Naive thymus-derived CD4-positive, alpha-beta T cell (primary cell): ENCODE data around the gene DFFA. TPM values are rescaled to one million over a fixed set of nuclear protein-coding genes. Genes with fewer than 3 reads are reported as not detected.

Experiments
- ATAC-seq: fragments of 150-1000 bp; cut with Tn5 transposase; 2 replicates; pipeline ENCODE4 v1.10.0; 2021; ENCODE audit warnings: mild to moderate bottlenecking, moderate library complexity
- CTCF ChIA-PET: fragments of 350-600 bp; sonication (Branson Sonifier 250); formaldehyde crosslinking; loops from one replicate; lab custom pipeline; 2021; ENCODE audit warnings: antibody characterized with exemption; lab: Charles Lee
- POLR2A ChIA-PET: fragments of 350-600 bp; sonication (Branson Sonifier 250); formaldehyde crosslinking; loops from one replicate; lab custom pipeline; 2021; ENCODE audit warnings: antibody characterized with exemption, inconsistent platforms; lab: Charles Lee
- DNase-seq, 9 donors: peaks; one replicate each; pipeline versions ENCODE4 v3.0.0 to v3.0.0-alpha.2; 2020 to 2022; ENCODE audit warnings: mixed read lengths in 1 of 9
- H3K27ac ChIP-seq: one replicate; pipeline ENCODE4 v1.7.0; 2013; ENCODE audit warnings: mild to moderate bottlenecking, low read depth, low read length, moderate library complexity
- H3K27me3 ChIP-seq, 2 donors: one replicate each; pipeline ENCODE4 v1.7.0; 2013; ENCODE audit warnings: low read length in 2 of 2, mild to moderate bottlenecking in 2 of 2, moderate library complexity in 2 of 2; ENCODE audit not compliant: control insufficient read depth in 2 of 2, insufficient read depth in 2 of 2
- H3K36me3 ChIP-seq, 3 experiments: 1 replicate in 2 of 3; 2 replicates in 1 of 3; pipeline ENCODE4 v1.7.0; 2013; ENCODE audit warnings: low read length in 3 of 3, mild to moderate bottlenecking in 3 of 3, moderate library complexity in 1 of 3; ENCODE audit not compliant: insufficient read depth in 3 of 3, control insufficient read depth in 2 of 3
- H3K4me1 ChIP-seq, 2 donors: one replicate each; pipeline ENCODE4 v1.7.0; 2013; ENCODE audit warnings: low read length in 2 of 2, mild to moderate bottlenecking in 2 of 2, moderate library complexity in 1 of 2; ENCODE audit not compliant: control insufficient read depth in 2 of 2, insufficient read depth in 2 of 2
- H3K4me3 ChIP-seq: 2 replicates; pipeline ENCODE4 v1.7.0; 2013; ENCODE audit warnings: mild to moderate bottlenecking, low read length
- H3K9me3 ChIP-seq, 3 experiments: 1 replicate in 2 of 3; 2 replicates in 1 of 3; pipeline ENCODE4 v1.7.0; 2013; ENCODE audit warnings: low read length in 3 of 3; ENCODE audit not compliant: control insufficient read depth in 2 of 3
- H3K27ac Mint-ChIP-seq, 9 donors: one replicate each; pipeline ENCODE4 v1.8.0; 2020 to 2022; ENCODE audit warnings: mixed read lengths in 9 of 9, mild to moderate bottlenecking in 8 of 9, moderate library complexity in 5 of 9, inconsistent platforms in 2 of 9
- H3K27me3 Mint-ChIP-seq, 5 donors: one replicate each; pipeline ENCODE4 v1.8.0; 2021 to 2022; ENCODE audit warnings: mixed read lengths in 5 of 5, mild to moderate bottlenecking in 1 of 5
- H3K36me3 Mint-ChIP-seq, 5 donors: one replicate each; pipeline ENCODE4 v1.8.0; 2020 to 2022; ENCODE audit warnings: mixed read lengths in 5 of 5, mild to moderate bottlenecking in 3 of 5, inconsistent platforms in 1 of 5
- H3K4me1 Mint-ChIP-seq, 7 donors: one replicate each; pipeline ENCODE4 v1.8.0; 2020 to 2022; ENCODE audit warnings: mixed read lengths in 7 of 7, mild to moderate bottlenecking in 3 of 7, inconsistent platforms in 1 of 7
- H3K4me3 Mint-ChIP-seq, 10 donors: one replicate each; pipeline ENCODE4 v1.8.0; 2020 to 2022; ENCODE audit warnings: mild to moderate bottlenecking in 10 of 10, mixed read lengths in 10 of 10, moderate library complexity in 6 of 10, inconsistent platforms in 2 of 10
- H3K9me3 Mint-ChIP-seq, 11 donors: one replicate each; pipeline ENCODE4 v1.8.0; 2020 to 2022; ENCODE audit warnings: mixed read lengths in 11 of 11, mild to moderate bottlenecking in 4 of 11, inconsistent platforms in 1 of 11, moderate library complexity in 1 of 11
- intact Hi-C, 2 donors: fragments of 100-400 bp; cut with micrococcal nuclease; formaldehyde crosslinking; loops; one replicate each; pipeline ENCODE4 v1.15.1; 2023
- polyA plus RNA-seq, 2 donors: library from polyadenylated mRNA; unstranded; fragments of 300-500 nt; fragmentation: Illumina TruSeq; gene quantifications; one replicate each; pipeline ENCODE4 v1.2.3, GENCODE V29; 2021
- total RNA-seq, 6 experiments: library from RNA in 5 of 6; stranded (reverse) in 5 of 6; gene quantifications; 1 replicate in 5 of 6; 2 replicates in 1 of 6; pipeline ENCODE4 v1.2.3 and lab custom pipeline; 2021 to 2026

The DFFA gene, protein sequence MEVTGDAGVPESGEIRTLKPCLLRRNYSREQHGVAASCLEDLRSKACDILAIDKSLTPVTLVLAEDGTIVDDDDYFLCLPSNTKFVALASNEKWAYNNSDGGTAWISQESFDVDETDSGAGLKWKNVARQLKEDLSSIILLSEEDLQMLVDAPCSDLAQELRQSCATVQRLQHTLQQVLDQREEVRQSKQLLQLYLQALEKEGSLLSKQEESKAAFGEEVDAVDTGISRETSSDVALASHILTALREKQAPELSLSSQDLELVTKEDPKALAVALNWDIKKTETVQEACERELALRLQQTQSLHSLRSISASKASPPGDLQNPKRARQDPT
- total RNA-seq (10 to 100 TPM; 13.5 to 36.0 (median 23.4) TPM), polyA plus RNA-seq (10 to 100 TPM; 16.5 to 36.7 TPM), total RNA-seq (lab: John Stamatoyannopoulos, UW) (37.0 reads per million, percentile 64 among the genes with 10 or more reads in this experiment)

DNA sequence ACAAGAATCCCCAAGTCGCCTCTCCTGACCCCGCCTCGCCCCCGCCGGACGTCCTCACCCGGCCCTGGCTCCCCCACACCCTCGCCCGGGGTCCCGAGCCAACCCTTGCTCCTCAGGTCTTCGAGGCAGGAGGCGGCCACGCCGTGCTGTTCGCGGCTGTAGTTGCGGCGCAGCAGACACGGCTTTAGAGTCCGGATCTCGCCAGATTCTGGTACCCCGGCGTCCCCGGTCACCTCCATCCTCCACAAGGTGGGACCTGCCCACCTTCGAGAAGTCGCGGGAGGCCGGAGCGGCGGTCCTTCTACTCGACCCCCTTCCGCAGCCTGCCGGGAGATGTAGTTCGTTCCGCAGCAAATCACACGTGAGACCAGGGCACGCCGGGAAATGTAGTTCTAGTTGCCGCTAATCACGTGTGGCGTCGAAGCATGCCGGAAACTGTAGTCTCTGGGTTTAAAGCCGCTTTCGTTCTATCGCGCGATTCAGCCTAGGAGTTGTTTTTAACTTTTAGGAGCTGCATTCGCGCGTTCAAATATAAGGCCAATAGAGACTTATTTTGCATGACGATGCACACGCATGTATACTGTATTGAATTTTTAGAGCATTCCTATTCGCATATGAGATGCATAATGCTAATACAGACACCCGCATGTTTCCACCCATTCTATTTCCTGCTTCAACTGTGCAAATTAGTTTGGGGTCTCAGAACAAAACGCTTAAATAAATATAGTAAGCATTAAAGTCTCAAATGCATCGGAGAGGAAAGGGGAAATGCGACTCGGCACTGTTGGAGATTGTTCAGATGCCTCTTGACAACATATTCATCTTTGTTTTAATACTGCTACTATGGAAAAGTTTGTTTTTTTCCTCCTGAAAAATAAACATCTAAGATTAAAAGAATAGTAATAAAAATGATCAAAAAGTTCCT is at the start of gene DFFA:
Gene DFFA, minus strand, starts transcription at position 310 of the 925 bp plus-strand sequence. Its CDS starts 71 bp downstream, at position 239.
- ChIA-PET POLR2A (interaction anchor here (0.6 kb wide), 1 partner anchor 755 kb away, joined by 3 read pairs; no protein-coding TSS in a partner anchor), CTCF (interaction anchor here (1.3 kb wide), 1 partner anchor 24 kb away, joined by 3 read pairs; no protein-coding TSS in a partner anchor)
- H3K27me3 Mint-ChIP-seq: no peaks in the 10 kb centered on the region
- peaks cover 21 to 37% of the 10 kb centered on the region in 2 donors for H3K4me1 ChIP-seq
- H3K9me3 Mint-ChIP-seq: no peaks in the 10 kb centered on the region
- H3K4me1 Mint-ChIP-seq: peaks cover 12 to 58% (median 49%) of the 10 kb centered on the region in 7 donors
- peak within 1 kb of the TSS; percentile 69 for H3K4me3 ChIP-seq
- H3K4me3 Mint-ChIP-seq: peak within 1 kb of the TSS; percentile 87 to 96 (median 92)
- H3K27ac ChIP-seq: peak within 1 kb of the TSS; percentile 68
- peak within 1 kb of the TSS; percentile 78 to 93 (median 90) for H3K27ac Mint-ChIP-seq
- peaks cover 6 to 13% (median 9%) of the 10 kb centered on the region in 5 donors for H3K36me3 Mint-ChIP-seq
- DNase-seq (peak; percentile 68 to 95 (median 87)), ATAC-seq (peak; percentile 90)
- peaks cover 0 to 17% (median 4%) of the 10 kb centered on the region in 3 experiments for H3K36me3 ChIP-seq
- H3K27me3 ChIP-seq: no peaks in the 10 kb centered on the region
- H3K9me3 ChIP-seq: no peaks in the 10 kb centered on the region
- intact Hi-C loops: loop anchor here (1.0 to 10.0 kb wide), 14 partner anchors 22 to 1344 kb away; partner anchors contain the start of genes CENPS (in 2 of the 2), TARDBP (in 2 of the 2), AGTRAP (in 1 of the 2) and CLCN6 (in 1 of the 2)

DNA sequence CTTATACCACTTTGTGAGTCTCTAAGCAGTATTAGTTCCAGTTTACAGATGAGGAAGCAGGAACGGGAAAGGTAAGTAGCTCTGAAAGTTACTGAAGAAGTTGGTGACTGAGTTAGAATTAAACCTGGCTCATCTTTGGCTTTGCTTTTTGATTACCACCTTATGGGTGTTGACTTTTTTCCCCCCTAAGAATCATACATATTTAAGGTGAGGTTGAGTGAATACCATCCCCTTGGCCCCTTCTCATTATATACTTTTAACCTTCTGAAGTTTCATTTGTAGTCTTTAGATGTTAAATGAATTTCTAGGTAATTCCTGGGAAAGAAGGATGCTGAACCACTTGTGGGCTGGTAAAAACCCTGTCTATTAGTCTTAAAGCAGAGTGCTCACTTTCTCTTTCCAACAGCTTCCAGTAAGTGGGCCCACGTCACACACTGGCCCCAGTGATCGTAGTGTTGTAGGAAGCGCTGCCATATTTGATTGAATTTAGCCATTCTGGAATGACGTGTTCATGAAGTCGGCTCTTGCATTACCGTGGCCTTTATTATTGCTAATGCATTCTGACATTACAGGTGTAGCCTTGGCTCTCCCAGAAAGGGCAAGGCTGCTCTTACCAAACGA is 49.3 kb upstream of the DFFA start:
- POLR2A ChIA-PET: no interaction called here
- Mint-ChIP-seq H3K36me3 (peaks cover 0 to 26% (median 5%) of the 10 kb centered on the region in 5 donors), H3K27me3 (no peaks in the 10 kb centered on the region), H3K9me3 (no peaks in the 10 kb centered on the region), H3K27ac (peak overlapping the region in 1 of 9 donors; percentile 65), H3K4me1 (peaks cover 27 to 70% (median 52%) of the 10 kb centered on the region in 7 donors), H3K4me3 (no peak overlapping the region)
- Histone ChIP-seq H3K27ac (no peak overlapping the region), H3K36me3 (no peaks in the 10 kb centered on the region), H3K9me3 (no peaks in the 10 kb centered on the region), H3K4me3 (no peak overlapping the region), H3K4me1 (peaks cover 0 to 23% of the 10 kb centered on the region in 2 donors), H3K27me3 (no peaks in the 10 kb centered on the region)
- ATAC-seq: no peak
- intact Hi-C loops: no loop called here
- no peak for DNase-seq
- CTCF ChIA-PET: interaction anchor here (0.6 kb wide), 1 partner anchor 396 kb away, joined by 3 read pairs; no protein-coding TSS in a partner anchor

DNA sequence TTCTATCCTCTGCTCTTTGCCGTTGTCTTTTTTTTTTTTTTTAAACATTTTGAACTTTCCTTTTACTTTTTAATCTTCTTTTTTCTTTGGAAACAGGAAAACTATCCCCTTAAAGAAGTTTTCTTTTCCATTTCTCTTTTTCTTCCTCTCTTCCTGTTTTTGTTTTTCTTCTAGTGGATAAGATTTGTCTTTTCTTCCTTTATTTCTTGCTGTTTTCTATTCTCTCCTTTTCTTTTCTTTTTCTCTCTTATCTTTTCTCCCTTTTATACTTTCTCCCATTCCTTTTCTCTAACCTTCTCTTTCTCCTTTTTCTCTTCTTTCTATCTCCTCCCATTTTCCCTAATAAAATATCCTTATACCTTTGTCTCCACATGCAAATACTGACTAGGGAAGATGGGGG is 48.6 kb upstream of the DFFA start:
- no peak overlapping the region for H3K4me3 ChIP-seq
- DNase-seq (no peak), ATAC-seq (no peak)
- H3K4me1 ChIP-seq: peaks cover 7 to 30% of the 10 kb centered on the region in 2 donors
- POLR2A ChIA-PET: no interaction called here
- peaks cover 33 to 75% (median 59%) of the 10 kb centered on the region in 7 donors for H3K4me1 Mint-ChIP-seq
- H3K27me3 ChIP-seq: no peaks in the 10 kb centered on the region
- no peaks in the 10 kb centered on the region for H3K27me3 Mint-ChIP-seq
- H3K36me3 Mint-ChIP-seq: peaks cover 0 to 26% (median 5%) of the 10 kb centered on the region in 5 donors
- CTCF ChIA-PET: interaction anchor here (0.7 kb wide), 1 partner anchor 180 kb away, joined by 3 read pairs; no protein-coding TSS in a partner anchor
- intact Hi-C loops: no loop called here
- peak overlapping the region in 4 of 9 donors; percentile 15 to 74 (median 61) for H3K27ac Mint-ChIP-seq
- H3K4me3 Mint-ChIP-seq: no peak overlapping the region
- H3K9me3 ChIP-seq: no peaks in the 10 kb centered on the region
- H3K27ac ChIP-seq: no peak overlapping the region
- H3K9me3 Mint-ChIP-seq: no peaks in the 10 kb centered on the region
- no peaks in the 10 kb centered on the region for H3K36me3 ChIP-seq

DNA sequence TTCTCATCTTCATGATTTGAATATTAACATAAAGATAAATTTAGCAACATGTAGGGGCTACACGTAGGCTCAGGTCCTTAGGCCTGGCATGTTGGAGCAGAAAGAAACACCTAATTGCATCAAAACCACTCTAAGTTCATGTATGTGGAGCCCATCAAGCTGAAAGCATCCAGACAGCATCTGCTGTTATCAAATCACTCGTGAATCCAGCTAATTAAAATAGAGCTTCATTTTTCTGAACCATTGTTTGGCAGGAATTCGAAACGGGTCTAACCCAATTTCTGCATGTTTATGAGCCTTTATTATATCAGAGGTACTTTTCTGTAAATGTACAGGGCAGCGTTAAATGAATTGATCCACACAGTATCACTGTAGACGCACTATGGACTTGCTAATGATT is 48.2 kb upstream of the DFFA start:
- Histone ChIP-seq H3K4me1 (peaks cover 11 to 34% of the 10 kb centered on the region in 2 donors), H3K27ac (no peak overlapping the region), H3K27me3 (no peaks in the 10 kb centered on the region), H3K36me3 (no peaks in the 10 kb centered on the region), H3K9me3 (no peaks in the 10 kb centered on the region), H3K4me3 (no peak overlapping the region)
- ChIA-PET CTCF (interaction anchor here (0.7 to 1.2 kb wide), 2 partner anchors 46 to 181 kb away, joined by 3 read pairs; partner anchors contain the start of gene PEX14), POLR2A (no interaction called here)
- H3K4me1 Mint-ChIP-seq: peaks cover 37 to 80% (median 64%) of the 10 kb centered on the region in 7 donors
- DNase-seq (no peak), ATAC-seq (no peak)
- no peaks in the 10 kb centered on the region for H3K27me3 Mint-ChIP-seq
- intact Hi-C loops: no loop called here
- H3K4me3 Mint-ChIP-seq: no peak overlapping the region
- no peaks in the 10 kb centered on the region for H3K9me3 Mint-ChIP-seq
- peaks cover 0 to 26% (median 7%) of the 10 kb centered on the region in 5 donors for H3K36me3 Mint-ChIP-seq
- H3K27ac Mint-ChIP-seq: peak overlapping the region in 1 of 9 donors; percentile 65

DNA sequence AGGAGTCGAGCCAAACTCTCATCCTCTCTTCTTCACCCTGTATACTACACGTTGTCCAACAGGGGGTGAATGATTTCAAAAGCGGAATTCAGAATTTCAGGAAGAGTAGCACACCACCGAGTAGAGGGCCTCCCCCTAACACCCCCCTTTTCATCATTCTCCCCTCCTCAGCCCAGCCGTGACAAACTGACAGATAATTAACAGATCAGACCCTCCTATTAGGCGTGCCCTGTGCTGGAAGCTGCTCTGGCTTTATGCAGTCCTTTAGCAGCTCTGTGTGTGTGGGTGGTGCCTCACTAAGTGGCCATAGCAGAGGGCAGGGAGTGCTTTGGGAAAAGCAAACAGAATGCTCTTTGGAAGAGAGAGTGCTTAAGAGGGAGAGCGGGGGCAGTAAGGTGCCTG is 46.7 kb upstream of the DFFA start:
- Mint-ChIP-seq H3K36me3 (peaks cover 0 to 23% (median 8%) of the 10 kb centered on the region in 5 donors), H3K9me3 (no peaks in the 10 kb centered on the region), H3K27me3 (no peaks in the 10 kb centered on the region), H3K27ac (peak overlapping the region in 2 of 9 donors; percentile 19 to 57), H3K4me1 (peaks cover 46 to 84% (median 69%) of the 10 kb centered on the region in 7 donors), H3K4me3 (no peak overlapping the region)
- intact Hi-C loops: loop anchor here in 1 of 2 donors (10.0 kb wide), 1 partner anchor 116 kb away; no protein-coding TSS in a partner anchor
- H3K9me3 ChIP-seq: no peaks in the 10 kb centered on the region
- no peak overlapping the region for H3K4me3 ChIP-seq
- ATAC-seq (no peak), DNase-seq (no peak)
- CTCF ChIA-PET: no interaction called here
- H3K27ac ChIP-seq: no peak overlapping the region
- no peaks in the 10 kb centered on the region for H3K36me3 ChIP-seq
- POLR2A ChIA-PET: no interaction called here
- no peaks in the 10 kb centered on the region for H3K27me3 ChIP-seq
- peaks cover 26 to 39% of the 10 kb centered on the region in 2 donors for H3K4me1 ChIP-seq
